Activated CD8-positive, alpha-beta memory T cell treated with anti-CD3 and anti-CD28 coated beads, Interleukin-2, amount 10 ng/mL, durations not matched to agents 7 days and 5 days (primary cell): Measurements from ENCODE around the gene WASF2. TPM values are rescaled to one million over a fixed set of nuclear protein-coding genes. Genes with fewer than 3 reads are reported as not detected.
A peak's percentile ranks its signal among the peaks of the same experiment; 100 is the strongest.
"Not testable (repeated sequence)": the region's sequence is repeated elsewhere in the genome, so short reads cannot be mapped to it uniquely, and the experiment has no call there.

ENCODE experiments used
- ATAC-seq: fragments of 150-1000 bp; cut with Tn5 transposase; one replicate; pipeline ENCODE4 v1.10.0; 2021; ENCODE audit warnings: moderate library complexity
- CTCF ChIA-PET: fragments of 350-600 bp; sonication (Branson Sonifier 250); formaldehyde crosslinking; loops from one replicate; lab custom pipeline; 2021; ENCODE audit warnings: antibody characterized with exemption; lab: Charles Lee
- DNase-seq: peaks from one replicate; pipeline ENCODE4 v3.0.0-alpha.2; 2020
- H3K27ac Mint-ChIP-seq: one replicate; pipeline ENCODE4 v1.8.0; 2021; ENCODE audit warnings: mild to moderate bottlenecking, mixed read lengths
- H3K27me3 Mint-ChIP-seq: one replicate; pipeline ENCODE4 v1.8.0; 2021; ENCODE audit warnings: mixed read lengths
- H3K36me3 Mint-ChIP-seq: one replicate; pipeline ENCODE4 v1.8.0; 2021; ENCODE audit warnings: mild to moderate bottlenecking, mixed read lengths
- H3K4me1 Mint-ChIP-seq: one replicate; pipeline ENCODE4 v1.8.0; 2021; ENCODE audit warnings: mixed read lengths
- H3K4me3 Mint-ChIP-seq: one replicate; pipeline ENCODE4 v1.8.0; 2021; ENCODE audit warnings: mild to moderate bottlenecking, moderate library complexity, mixed read lengths
- H3K9me3 Mint-ChIP-seq: one replicate; pipeline ENCODE4 v1.8.0; 2022; ENCODE audit warnings: low read depth, mixed read lengths
- total RNA-seq, 2 experiments: library from RNA; stranded (reverse); gene quantifications; one replicate each; pipeline ENCODE4 v1.2.3, GENCODE V29; 2021

The WASF2 gene, protein sequence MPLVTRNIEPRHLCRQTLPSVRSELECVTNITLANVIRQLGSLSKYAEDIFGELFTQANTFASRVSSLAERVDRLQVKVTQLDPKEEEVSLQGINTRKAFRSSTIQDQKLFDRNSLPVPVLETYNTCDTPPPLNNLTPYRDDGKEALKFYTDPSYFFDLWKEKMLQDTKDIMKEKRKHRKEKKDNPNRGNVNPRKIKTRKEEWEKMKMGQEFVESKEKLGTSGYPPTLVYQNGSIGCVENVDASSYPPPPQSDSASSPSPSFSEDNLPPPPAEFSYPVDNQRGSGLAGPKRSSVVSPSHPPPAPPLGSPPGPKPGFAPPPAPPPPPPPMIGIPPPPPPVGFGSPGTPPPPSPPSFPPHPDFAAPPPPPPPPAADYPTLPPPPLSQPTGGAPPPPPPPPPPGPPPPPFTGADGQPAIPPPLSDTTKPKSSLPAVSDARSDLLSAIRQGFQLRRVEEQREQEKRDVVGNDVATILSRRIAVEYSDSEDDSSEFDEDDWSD
- total RNA-seq: 100 to 1,000 TPM; 113 to 117 TPM

GRCh38 chr1:27489973-27490741 lies at the start of gene WASF2:
Gene WASF2 (minus strand): TSS chr1:27490167. CDS start chr1:27428890, 61,277 bp downstream.
- peak; percentile 93 for ATAC-seq

DNA sequence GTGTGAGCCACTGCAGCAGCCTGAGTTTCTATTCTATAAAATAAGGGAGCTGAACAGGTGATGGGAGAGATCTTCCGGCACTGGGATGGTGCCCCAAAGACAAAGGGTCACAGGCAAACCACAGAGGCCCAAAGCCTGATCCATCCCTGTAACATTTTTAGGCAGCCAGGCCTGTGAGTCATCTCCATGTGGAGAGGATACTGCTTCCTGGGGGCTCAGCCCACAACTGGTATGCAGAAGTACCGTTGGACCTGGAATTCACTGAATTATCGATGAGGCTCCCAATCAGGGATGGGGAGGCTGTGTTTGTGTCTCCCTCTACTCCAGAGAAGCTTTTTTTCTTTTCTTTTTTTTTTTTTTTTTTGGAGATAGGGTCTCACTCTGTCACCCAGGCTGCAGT lies 48.8 kb upstream of the WASF2 start:
- ATAC-seq: no peak
- Mint-ChIP-seq H3K4me3 (no peak overlapping the region), H3K27ac (no peak overlapping the region), H3K27me3 (no peaks in the 10 kb centered on the region), H3K4me1 (peaks cover 4% of the 10 kb centered on the region), H3K36me3 (no peaks in the 10 kb centered on the region), H3K9me3 (no peaks in the 10 kb centered on the region)
- DNase-seq: no peak
- CTCF ChIA-PET: no interaction called here

More at GRCh38 chr1:27489973-27490741, at the start of gene WASF2:
- peaks cover under 1% of the 10 kb centered on the region for H3K36me3 Mint-ChIP-seq
- CTCF ChIA-PET: interaction anchor here (0.8 to 2.3 kb wide), 15 partner anchors 10 to 193 kb away, joined by 3 to 15 read pairs (median 5); no protein-coding TSS in a partner anchor
- H3K27ac Mint-ChIP-seq: peak within 1 kb of the TSS; percentile 100
- no peaks in the 10 kb centered on the region for H3K27me3 Mint-ChIP-seq
- H3K4me1 Mint-ChIP-seq: peaks cover 31% of the 10 kb centered on the region
- H3K4me3 Mint-ChIP-seq: peak within 1 kb of the TSS; percentile 96
- H3K9me3 Mint-ChIP-seq: no peaks in the 10 kb centered on the region
- peak; percentile 98 for DNase-seq

GRCh38 chr1:27538305-27538676 lies 48.3 kb upstream of the WASF2 start:
- not testable (repeated sequence) for DNase-seq, H3K4me3 Mint-ChIP-seq

DNA sequence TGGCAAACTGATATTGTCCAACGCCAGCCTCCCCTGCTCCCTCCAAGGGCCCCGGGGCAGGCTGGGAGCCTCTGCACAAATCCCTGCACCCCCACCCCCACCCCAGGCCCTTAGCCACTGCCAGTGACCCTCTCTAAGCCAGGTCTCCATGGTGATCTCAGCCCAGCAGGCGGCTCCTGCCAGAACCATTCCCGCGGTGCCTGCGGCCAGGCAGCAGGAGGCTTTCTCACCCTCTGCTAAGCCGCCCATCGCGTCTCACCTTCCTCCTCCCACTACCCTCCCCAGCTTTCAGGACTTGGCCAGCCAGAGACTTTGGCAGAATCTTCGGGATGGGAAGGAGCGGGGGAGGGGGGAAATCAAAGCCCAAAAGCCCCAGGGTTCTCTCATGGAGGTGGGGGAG lies 46.8 kb upstream of the WASF2 start:
- no peaks in the 10 kb centered on the region for H3K36me3 Mint-ChIP-seq
- no peak for ATAC-seq
- H3K4me1 Mint-ChIP-seq: peaks cover 11% of the 10 kb centered on the region
- no peak for DNase-seq
- no peak overlapping the region for H3K27ac Mint-ChIP-seq
- H3K27me3 Mint-ChIP-seq: no peaks in the 10 kb centered on the region
- CTCF ChIA-PET: interaction anchor here (1.1 kb wide), 2 partner anchors 20 to 70 kb away, joined by 3 to 4 read pairs; no protein-coding TSS in a partner anchor
- H3K4me3 Mint-ChIP-seq: no peak overlapping the region
- no peaks in the 10 kb centered on the region for H3K9me3 Mint-ChIP-seq

More at GRCh38 chr1:27538305-27538676, 48.3 kb upstream of the WASF2 start:
- H3K27ac Mint-ChIP-seq, ATAC-seq, H3K36me3 Mint-ChIP-seq, H3K4me1 Mint-ChIP-seq, H3K9me3 Mint-ChIP-seq, H3K27me3 Mint-ChIP-seq: not testable (repeated sequence)
- CTCF ChIA-PET: interaction anchor here (0.7 kb wide), 1 partner anchor 37 kb away, joined by 3 read pairs; no protein-coding TSS in a partner anchor

GRCh38 chr1:27536010-27536757 lies 46.2 kb upstream of the WASF2 start:
- H3K27ac Mint-ChIP-seq: no peak overlapping the region
- H3K4me3 Mint-ChIP-seq: no peak overlapping the region
- CTCF ChIA-PET: interaction anchor here (1.1 kb wide), 2 partner anchors 20 to 70 kb away, joined by 3 to 4 read pairs; no protein-coding TSS in a partner anchor

GRCh38 chr1:27535386-27535785 lies 45.4 kb upstream of the WASF2 start:
- Mint-ChIP-seq H3K27ac (no peak overlapping the region), H3K36me3 (no peaks in the 10 kb centered on the region), H3K4me1 (peaks cover 14% of the 10 kb centered on the region), H3K27me3 (no peaks in the 10 kb centered on the region), H3K9me3 (no peaks in the 10 kb centered on the region), H3K4me3 (no peak overlapping the region)
- no peak for DNase-seq
- no peak for ATAC-seq
- CTCF ChIA-PET: no interaction called here

More at GRCh38 chr1:27536010-27536757, 46.2 kb upstream of the WASF2 start:
- Mint-ChIP-seq H3K36me3 (no peaks in the 10 kb centered on the region), H3K27me3 (no peaks in the 10 kb centered on the region), H3K9me3 (no peaks in the 10 kb centered on the region), H3K4me1 (peaks cover 14% of the 10 kb centered on the region)
- ATAC-seq: no peak
- DNase-seq: no peak

DNA sequence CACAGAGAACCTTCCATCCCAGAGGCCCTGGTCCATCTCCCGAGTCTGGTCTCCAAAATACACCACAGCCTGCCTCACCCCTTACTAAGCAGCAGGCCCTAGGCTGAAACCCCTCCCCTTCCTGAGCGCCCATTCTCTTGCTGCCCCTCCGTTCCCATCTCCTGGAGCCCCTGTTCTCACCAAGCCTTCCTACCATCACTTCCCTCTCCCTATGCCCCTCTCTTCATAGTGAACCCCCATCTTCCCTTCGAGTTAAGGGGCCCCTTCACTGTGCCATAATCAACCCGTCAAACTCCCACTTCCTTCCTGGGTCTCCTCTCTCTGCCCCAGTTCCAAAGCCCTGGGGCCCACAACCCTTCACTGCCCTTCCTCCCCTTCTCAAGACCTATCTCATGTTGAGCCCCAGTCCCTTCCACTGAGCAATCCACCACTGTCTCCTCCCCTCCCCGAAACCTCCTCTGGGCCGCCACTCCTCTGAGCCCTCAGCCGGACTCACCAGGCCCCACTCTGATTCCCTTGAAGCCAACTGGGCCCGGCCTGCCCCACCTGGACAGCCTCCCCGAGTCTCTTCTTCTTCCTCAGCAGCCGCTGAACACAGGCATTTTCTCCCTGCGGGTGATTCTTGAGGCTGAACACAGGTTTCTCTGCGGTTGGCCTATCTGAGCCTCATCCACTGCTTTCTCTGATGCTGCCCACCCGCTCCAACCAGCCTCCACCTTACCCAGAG lies 42.2 kb upstream of the WASF2 start:
- DNase-seq (no peak), ATAC-seq (no peak)
- Mint-ChIP-seq H3K4me3 (no peak overlapping the region), H3K27ac (peak overlapping the region; percentile 72), H3K4me1 (peaks cover 16% of the 10 kb centered on the region), H3K27me3 (peaks cover 7% of the 10 kb centered on the region), H3K9me3 (no peaks in the 10 kb centered on the region), H3K36me3 (no peaks in the 10 kb centered on the region)
- CTCF ChIA-PET: interaction anchor here (1.3 kb wide), 1 partner anchor 25 kb away, joined by 3 read pairs; no protein-coding TSS in a partner anchor

GRCh38 chr1:27530192-27530591 lies 40.2 kb upstream of the WASF2 start:
- CTCF ChIA-PET: interaction anchor here (0.7 kb wide), 1 partner anchor 25 kb away, joined by 5 read pairs; no protein-coding TSS in a partner anchor
- DNase-seq: no peak
- no peak overlapping the region for H3K27ac Mint-ChIP-seq
- H3K4me1 Mint-ChIP-seq: peaks cover 33% of the 10 kb centered on the region
- H3K36me3 Mint-ChIP-seq: no peaks in the 10 kb centered on the region
- no peaks in the 10 kb centered on the region for H3K9me3 Mint-ChIP-seq
- no peak for ATAC-seq
- no peak overlapping the region for H3K4me3 Mint-ChIP-seq
- H3K27me3 Mint-ChIP-seq: peaks cover 7% of the 10 kb centered on the region

DNA sequence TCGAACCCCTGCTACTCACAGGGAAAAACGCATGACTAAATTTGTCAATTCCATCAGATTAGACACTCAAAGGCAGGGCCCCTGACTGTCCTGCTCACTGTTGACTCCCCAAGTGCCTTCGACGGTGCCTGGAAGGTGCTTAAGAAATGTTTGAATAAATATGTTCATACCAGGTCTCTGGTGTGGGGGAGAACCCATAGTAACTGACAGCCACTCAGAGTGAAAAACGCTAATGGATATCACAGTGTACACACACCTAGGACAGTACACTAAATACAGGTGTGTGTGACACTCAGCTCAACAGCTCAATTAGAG lies 39.7 kb upstream of the WASF2 start:
- CTCF ChIA-PET: no interaction called here
- ATAC-seq (no peak), DNase-seq (no peak)
- no peak overlapping the region for H3K4me3 Mint-ChIP-seq
- H3K36me3 Mint-ChIP-seq: no peaks in the 10 kb centered on the region
- H3K9me3 Mint-ChIP-seq: no peaks in the 10 kb centered on the region
- H3K27me3 Mint-ChIP-seq: peaks cover 7% of the 10 kb centered on the region
- H3K27ac Mint-ChIP-seq: no peak overlapping the region
- H3K4me1 Mint-ChIP-seq: peaks cover 36% of the 10 kb centered on the region

DNA sequence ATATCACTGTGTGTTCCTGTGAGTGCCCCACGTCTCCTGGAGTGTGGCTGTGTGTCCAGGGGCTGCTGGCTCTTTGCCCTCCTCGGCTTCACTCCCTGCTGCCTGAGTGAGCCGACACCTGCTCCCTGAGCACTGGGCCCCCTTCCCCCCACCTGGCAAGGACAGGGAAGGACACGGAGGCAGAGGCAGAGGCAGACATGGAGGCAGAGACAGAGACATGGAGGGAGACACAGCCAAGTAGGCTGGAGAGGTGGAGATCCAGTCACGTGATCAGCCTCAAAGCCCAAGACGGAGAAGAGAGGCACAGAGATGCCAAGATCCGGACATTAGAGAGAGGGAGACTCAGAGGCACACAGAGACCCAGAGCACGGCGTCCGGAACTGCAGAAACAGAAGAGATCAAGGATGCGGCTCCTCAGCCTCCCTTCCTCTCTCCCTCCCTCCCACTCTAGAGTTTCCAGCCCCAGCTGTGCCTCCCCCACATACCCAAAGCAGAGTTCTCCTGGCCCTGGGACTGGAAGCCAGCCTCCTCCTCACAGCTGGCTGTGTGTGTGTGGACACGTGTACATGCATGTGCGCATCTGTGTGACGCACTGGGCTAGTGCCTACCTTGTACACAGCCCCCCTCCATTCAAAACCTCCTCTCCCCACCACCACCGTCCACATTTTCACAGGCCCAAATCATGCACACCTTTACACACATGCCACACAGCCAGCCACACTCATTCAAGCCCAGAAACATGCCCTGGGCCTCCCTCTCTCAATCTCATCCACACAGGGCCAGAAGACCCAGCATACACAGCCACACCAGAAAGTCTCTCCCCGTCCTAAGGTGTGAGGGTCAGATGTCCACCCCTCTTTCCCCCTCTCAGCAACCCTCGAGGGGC lies 39.1 kb upstream of the WASF2 start:
- Mint-ChIP-seq H3K9me3 (no peaks in the 10 kb centered on the region), H3K27ac (no peak overlapping the region), H3K36me3 (no peaks in the 10 kb centered on the region), H3K4me1 (peaks cover 41% of the 10 kb centered on the region), H3K27me3 (peaks cover 7% of the 10 kb centered on the region), H3K4me3 (no peak overlapping the region)
- ATAC-seq (no peak), DNase-seq (no peak)
- CTCF ChIA-PET: no interaction called here

DNA sequence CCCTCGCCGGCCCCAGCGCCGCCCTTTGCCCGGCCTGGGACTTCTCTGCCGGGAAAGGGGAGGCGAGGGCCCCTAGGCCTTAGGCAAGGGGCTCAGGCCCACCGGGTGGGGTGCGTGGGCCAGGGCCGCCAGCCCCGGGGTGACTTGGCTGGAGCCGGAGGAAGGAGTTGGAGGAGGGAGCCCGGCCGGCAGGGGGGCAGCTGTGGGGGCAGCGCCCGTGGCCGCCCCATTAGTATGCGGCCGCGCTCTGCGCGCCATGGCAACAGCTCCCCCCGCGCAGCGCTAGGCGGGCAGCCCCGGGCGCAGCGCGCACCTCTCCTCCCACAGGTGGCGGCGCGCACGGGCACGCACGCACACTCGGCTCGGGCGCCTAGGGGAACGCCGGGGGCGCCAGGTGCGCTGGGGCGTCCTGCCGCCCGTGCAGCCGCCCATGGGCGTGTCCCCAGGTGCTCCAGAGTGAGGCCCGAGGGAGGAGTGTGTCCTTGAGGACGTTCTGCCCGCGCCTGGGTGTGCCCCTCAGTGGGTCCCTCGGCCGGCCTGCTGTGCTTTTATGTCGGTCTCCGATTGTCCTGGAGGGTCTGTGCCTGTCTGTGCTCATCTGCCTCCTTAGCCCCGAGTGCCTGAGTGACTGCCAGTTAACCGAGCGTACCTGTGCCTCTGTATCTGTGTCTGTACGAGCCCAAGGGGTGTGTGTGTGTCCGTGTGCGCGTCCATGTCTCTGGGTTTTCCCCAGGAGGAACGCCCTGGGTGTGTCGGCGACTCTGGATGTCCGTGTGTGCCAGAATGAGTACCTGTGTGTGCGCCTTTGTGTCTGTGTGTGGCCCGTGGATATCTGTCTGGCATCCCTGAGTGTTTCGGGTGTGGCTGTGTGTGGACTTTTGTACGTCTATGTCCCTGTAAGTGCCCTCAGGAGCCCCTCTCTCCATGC lies 38.2 kb upstream of the WASF2 start:
- DNase-seq: no peak
- Mint-ChIP-seq H3K9me3 (no peaks in the 10 kb centered on the region), H3K27ac (no peak overlapping the region), H3K4me3 (peak overlapping the region; percentile 10), H3K4me1 (peaks cover 50% of the 10 kb centered on the region), H3K36me3 (no peaks in the 10 kb centered on the region), H3K27me3 (peaks cover 7% of the 10 kb centered on the region)
- ATAC-seq: peak; percentile 12
- CTCF ChIA-PET: interaction anchor here (1.6 kb wide), 1 partner anchor 29 kb away, joined by 6 read pairs; no protein-coding TSS in a partner anchor
